ENCODE data around the gene SCMH1.
A peak's percentile ranks its signal among the peaks of the same experiment; 100 is the strongest.

Gene SCMH1

GRCh38 chr1:41053316-41053715 lies 188.8 kb downstream of the SCMH1 start:
- no peaks in the 10 kb centered on the region for H3K9me3 ChIP-seq (ENCODE audit: insufficient read depth, low read length)
- TF ChIP-seq EZH2phosphoT487 (conservative IDR thresholded peaks at IDR 0.05; ENCODE audit: low read length) (no peak), CTCF (IDR thresholded peaks at IDR 0.05; ENCODE audit: insufficient read depth, low read length, poor library complexity, severe bottlenecking) (no peak)

GRCh38 chr1:41051022-41051421 lies 191.1 kb downstream of the SCMH1 start:
- H3K79me2 ChIP-seq (ENCODE audit: insufficient read depth, low read length), result no peaks in the 10 kb centered on the region
- H2AFZ ChIP-seq (ENCODE audit: low read depth, low read length, severe bottlenecking), result no peak overlapping the region
- no peak overlapping the region for H3K4me3 ChIP-seq (ENCODE audit: insufficient read depth, low read length, poor library complexity, severe bottlenecking)
- H3K27ac ChIP-seq (ENCODE audit: low read depth, low read length), result no peak overlapping the region
- H3K9me2 ChIP-seq (replicated peaks; ENCODE audit: insufficient read depth, low read length), result no peaks in the 10 kb centered on the region
- no peak overlapping the region for H3K4me2 ChIP-seq (ENCODE audit: low read depth, low read length, poor library complexity, severe bottlenecking)
- peaks cover 4% of the 10 kb centered on the region; the same call in 1 of the 2 replicates for H3K36me3 ChIP-seq (ENCODE audit: low read length)
- no peaks in the 10 kb centered on the region for H3K27me3 ChIP-seq (ENCODE audit: low read length)
- TF ChIP-seq CTCF (IDR thresholded peaks at IDR 0.05; ENCODE audit: insufficient read depth, low read length, poor library complexity, severe bottlenecking) (no peak), EZH2phosphoT487 (conservative IDR thresholded peaks at IDR 0.05; ENCODE audit: low read length) (no peak)
- no peak overlapping the region for H3K9ac ChIP-seq (ENCODE audit: low read length)
- no peaks in the 10 kb centered on the region for H3K9me3 ChIP-seq (ENCODE audit: insufficient read depth, low read length)
- no peaks in the 10 kb centered on the region for H4K20me1 ChIP-seq (ENCODE audit: low read depth, low read length)
- H3F3A ChIP-seq (ENCODE audit: insufficient read depth), result no peaks in the 10 kb centered on the region

More at GRCh38 chr1:41053316-41053715, 188.8 kb downstream of the SCMH1 start:
- H3K9me2 ChIP-seq (replicated peaks; ENCODE audit: insufficient read depth, low read length), result no peaks in the 10 kb centered on the region
- H3K79me2 ChIP-seq (ENCODE audit: insufficient read depth, low read length), result no peaks in the 10 kb centered on the region
- H2AFZ ChIP-seq (ENCODE audit: low read depth, low read length, severe bottlenecking), result no peak overlapping the region
- no peaks in the 10 kb centered on the region; the same call in 1 of the 2 replicates for H3K36me3 ChIP-seq (ENCODE audit: low read length)
- no peaks in the 10 kb centered on the region for H3K27me3 ChIP-seq (ENCODE audit: low read length)
- no peak overlapping the region for H3K9ac ChIP-seq (ENCODE audit: low read length)
- no peak overlapping the region for H3K4me3 ChIP-seq (ENCODE audit: insufficient read depth, low read length, poor library complexity, severe bottlenecking)
- H3F3A ChIP-seq (ENCODE audit: insufficient read depth), result no peaks in the 10 kb centered on the region
- no peak overlapping the region for H3K4me2 ChIP-seq (ENCODE audit: low read depth, low read length, poor library complexity, severe bottlenecking)
- H4K20me1 ChIP-seq (ENCODE audit: low read depth, low read length), result no peaks in the 10 kb centered on the region
- H3K27ac ChIP-seq (ENCODE audit: low read depth, low read length), result 0 out of 2 replicates have a peak overlapping the region, but pooled peaks have one; percentile 26

GRCh38 chr1:41048540-41048939 lies 193.6 kb downstream of the SCMH1 start:
- no peak overlapping the region for H3K27ac ChIP-seq (ENCODE audit: low read depth, low read length)
- no peak overlapping the region for H3K4me2 ChIP-seq (ENCODE audit: low read depth, low read length, poor library complexity, severe bottlenecking)
- H3K9me2 ChIP-seq (replicated peaks; ENCODE audit: insufficient read depth, low read length), result no peaks in the 10 kb centered on the region
- no peak overlapping the region for H3K9ac ChIP-seq (ENCODE audit: low read length)
- H3K4me3 ChIP-seq (ENCODE audit: insufficient read depth, low read length, poor library complexity, severe bottlenecking), result no peak overlapping the region
- no peaks in the 10 kb centered on the region for H4K20me1 ChIP-seq (ENCODE audit: low read depth, low read length)
- TF ChIP-seq EZH2phosphoT487 (conservative IDR thresholded peaks at IDR 0.05; ENCODE audit: low read length) (no peak), CTCF (IDR thresholded peaks at IDR 0.05; ENCODE audit: insufficient read depth, low read length, poor library complexity, severe bottlenecking) (no peak)
- H3K79me2 ChIP-seq (ENCODE audit: insufficient read depth, low read length), result no peaks in the 10 kb centered on the region
- no peaks in the 10 kb centered on the region for H3F3A ChIP-seq (ENCODE audit: insufficient read depth)
- H3K27me3 ChIP-seq (ENCODE audit: low read length), result no peaks in the 10 kb centered on the region
- peaks cover 4% of the 10 kb centered on the region; the same call in 1 of the 2 replicates for H3K36me3 ChIP-seq (ENCODE audit: low read length)
- no peak overlapping the region for H2AFZ ChIP-seq (ENCODE audit: low read depth, low read length, severe bottlenecking)
- H3K9me3 ChIP-seq (ENCODE audit: insufficient read depth, low read length), result no peaks in the 10 kb centered on the region
